ENCODE results near the gene CRYBB2.
"Not testable (repeated sequence)": the region's sequence is repeated elsewhere in the genome, so short reads cannot be mapped to it uniquely, and the experiment has no call there.

The CRYBB2 gene

DNA sequence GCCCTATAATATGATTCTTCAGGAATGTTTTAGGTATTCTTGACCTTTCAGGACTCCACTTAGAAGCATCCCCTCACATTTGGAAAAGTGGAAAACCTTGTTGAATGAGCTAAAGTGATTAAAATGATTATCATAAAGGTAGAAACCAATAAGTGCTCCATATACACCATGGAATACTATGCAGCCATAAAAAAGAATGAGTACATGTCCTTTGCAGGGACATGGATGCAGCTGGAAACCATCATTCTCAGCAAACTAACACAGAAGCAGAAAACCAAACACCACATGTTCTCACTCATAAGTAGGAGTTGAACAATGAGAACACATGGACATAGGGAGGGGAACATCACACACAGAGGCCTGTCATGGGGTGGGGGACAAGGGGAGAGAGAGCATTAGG is 14.3 kb downstream of the CRYBB2 start:
- not testable (repeated sequence) for DNase-seq (ENCODE audit: low spot score)

GRCh38 chr22:25235547-25236290 is 16.3 kb downstream of the CRYBB2 start:
- DNase-seq (ENCODE audit: low spot score) = peak; percentile 89

GRCh38 chr22:25236417-25236816 is 17.0 kb downstream of the CRYBB2 start:
- no peak for DNase-seq (ENCODE audit: low spot score)

GRCh38 chr22:25237503-25237902 is 18.1 kb downstream of the CRYBB2 start:
- DNase-seq (ENCODE audit: low spot score) = no peak

GRCh38 chr22:25238058-25238457 is 18.6 kb downstream of the CRYBB2 start:
- DNase-seq (ENCODE audit: low spot score) = not testable (repeated sequence)

GRCh38 chr22:25255169-25255568 is 35.7 kb downstream of the CRYBB2 start:
- DNase-seq (ENCODE audit: low spot score) = not testable (repeated sequence)

DNA sequence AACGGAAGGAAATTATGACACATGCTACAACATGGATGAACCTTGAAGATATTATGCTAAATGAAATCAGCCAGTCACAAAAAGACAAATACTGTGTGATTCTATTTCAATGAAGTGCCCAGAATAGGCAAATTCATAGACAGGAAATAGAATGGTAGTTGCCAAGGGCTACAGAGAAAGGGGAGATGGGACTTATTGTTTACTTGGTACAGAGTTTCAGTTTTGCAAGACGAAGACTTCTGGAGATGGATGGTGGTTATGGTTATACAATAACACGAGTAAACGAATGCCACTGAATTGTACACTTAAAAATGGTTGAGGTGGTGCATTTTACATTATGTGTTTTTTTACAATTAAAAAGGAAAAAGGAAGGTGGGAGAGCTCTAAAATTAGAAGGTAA is 48.1 kb downstream of the CRYBB2 start:
- DNase-seq (ENCODE audit: low spot score) = not testable (repeated sequence)

GRCh38 chr22:25268902-25269301 is 49.5 kb downstream of the CRYBB2 start:
- DNase-seq (ENCODE audit: low spot score) = not testable (repeated sequence)

DNA sequence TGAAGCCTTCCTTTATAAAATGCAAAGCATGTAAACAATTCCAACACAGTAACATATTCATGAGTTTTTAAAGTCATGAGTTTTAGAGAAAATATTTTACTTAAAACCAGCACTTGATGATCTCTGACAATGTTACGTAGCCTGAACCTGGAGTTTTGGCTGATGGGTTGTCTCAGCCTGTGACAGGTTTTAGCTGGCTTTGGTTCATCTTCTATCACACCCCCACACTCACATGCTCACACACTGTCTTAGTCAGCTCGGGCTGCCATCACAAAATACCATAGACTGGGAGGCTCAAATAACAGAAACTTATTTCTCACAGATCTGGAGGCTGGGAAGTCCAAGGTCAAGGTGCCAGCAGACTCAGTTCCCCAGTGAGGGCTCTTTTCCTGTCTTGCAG is 50.6 kb downstream of the CRYBB2 start:
- not testable (repeated sequence) for DNase-seq (ENCODE audit: low spot score)

- DNase-seq (ENCODE audit: low spot score) = not testable (repeated sequence)
These were observed 53.8 kb downstream of the CRYBB2 start for GRCh38 chr22:25273231-25273630.

GRCh38 chr22:25273928-25274327 is 54.5 kb downstream of the CRYBB2 start:
- DNase-seq (ENCODE audit: low spot score) = not testable (repeated sequence)

- not testable (repeated sequence) for DNase-seq (ENCODE audit: low spot score)
These were observed 60.7 kb downstream of the CRYBB2 start for GRCh38 chr22:25280118-25280517.
